SK-N-MC (cell line): ENCODE results near the gene TMEM127.

Source experiments
- EZH2 ChIP-seq: fragments of 200-600 bp; sonication (generic); IDR thresholded peaks from one replicate; pipeline ENCODE4 v1.6.1; 2017; ENCODE audit warnings: antibody characterized with exemption
- POLR2AphosphoS5 ChIP-seq: IDR thresholded peaks from 2 replicates; pipeline ENCODE4 v1.6.1; 2012; ENCODE audit warnings: mild to moderate bottlenecking, low read depth, low read length, borderline replicate concordance

DNA sequence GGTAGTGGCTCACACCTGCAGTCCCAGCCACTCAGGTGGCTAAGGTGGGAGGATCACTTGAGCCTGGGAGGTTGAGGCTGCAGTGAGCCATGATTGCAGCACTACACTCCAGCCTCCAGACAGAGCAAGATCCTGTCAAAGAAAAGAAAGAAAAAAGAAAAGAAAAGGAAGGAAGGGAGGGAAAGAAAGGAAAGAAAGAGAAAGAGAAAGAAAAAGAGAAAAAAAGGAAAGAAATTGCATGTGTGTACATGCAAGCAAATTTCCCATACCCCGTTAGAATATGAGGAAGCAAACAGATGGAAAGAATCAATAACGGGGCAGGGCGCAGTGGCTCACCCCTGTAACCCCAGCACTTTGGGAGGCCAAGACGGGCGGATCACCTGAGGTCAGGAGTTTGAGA lies 17.9 kb downstream of the TMEM127 start:
- TF ChIP-seq EZH2 = no peak
- TF ChIP-seq POLR2AphosphoS5 = no peak
